ENCODE measurements around the gene SRMS. TPM values are rescaled to one million over a fixed set of nuclear protein-coding genes. Genes with fewer than 3 reads are reported as not detected.
A peak's percentile ranks its signal among the peaks of the same experiment; 100 is the strongest.

Gene SRMS
- total and polyA plus RNA-seq, 11 donors: not detected

GRCh38 chr20:63520934-63521601 lies 26.5 kb downstream of the SRMS start:
- TF ChIP-seq POLR2A (IDR thresholded peaks at IDR 0.05): no peak
- TF ChIP-seq CTCF (IDR thresholded peaks at IDR 0.05): peak in 4 of 12 donors; percentile 8 to 39 (median 24)
- DNase-seq: peak; percentile 52 to 83 (median 72)
- Histone ChIP-seq H3K9me3 (peaks cover 0 to 9% (median 0%) of the 10 kb centered on the region in 12 donors), H3K4me1 (peaks cover 0 to 35% (median 22%) of the 10 kb centered on the region in 12 donors), H3K4me3 (peak overlapping the region; percentile 73 to 98 (median 88)), H3K36me3 (peaks cover 0 to 21% (median 2%) of the 10 kb centered on the region in 9 donors), H3K27me3 (no peaks in the 10 kb centered on the region), H3K27ac (peak overlapping the region; percentile 89 to 99 (median 97))
- peak in 3 of 4 donors; percentile 34 to 68 (median 66) for ATAC-seq
- intact Hi-C loops (cut with DNase I): loop anchor here in 6 of 10 donors (1.0 to 10.0 kb wide), 5 partner anchors 24 to 79 kb away; no protein-coding TSS in a partner anchor
- 1 to 7% (median 2%) methylated on average over 26 to 68 of the region's 68 CpGs for WGBS, 4 donors

GRCh38 chr20:63520504-63520933 lies 27.0 kb downstream of the SRMS start, which contains the start of gene PPDPF:
Gene PPDPF (plus strand): TSS chr20:63520765. CDS start chr20:63521309, 544 bp downstream.
- no peak for TF ChIP-seq CTCF (IDR thresholded peaks at IDR 0.05)
- TF ChIP-seq POLR2A (IDR thresholded peaks at IDR 0.05): peak in 1 of 2 donors; percentile 91
- peak; percentile 70 to 91 (median 87) for ATAC-seq

GRCh38 chr20:63519668-63520503 lies 27.7 kb downstream of the SRMS start:
- Histone ChIP-seq H3K9me3 (peaks cover 0 to 9% (median 0%) of the 10 kb centered on the region in 12 donors), H3K27ac (peak overlapping the region; percentile 89 to 99 (median 97)), H3K36me3 (peaks cover 0 to 21% (median 2%) of the 10 kb centered on the region in 9 donors), H3K4me3 (peak overlapping the region; percentile 73 to 98 (median 88)), H3K27me3 (no peaks in the 10 kb centered on the region), H3K4me1 (peaks cover 0 to 35% (median 22%) of the 10 kb centered on the region in 12 donors)
- ATAC-seq (peak; percentile 20 to 67 (median 57)), DNase-seq (peak in 4 of 5 donors; percentile 75 to 86 (median 78))
- 1 to 2% (median 1%) methylated on average over 27 to 72 of the region's 72 CpGs for WGBS, 4 donors
- TF ChIP-seq CTCF (IDR thresholded peaks at IDR 0.05) (peak in 11 of 12 donors; percentile 0 to 67 (median 44)), POLR2A (IDR thresholded peaks at IDR 0.05) (no peak)
- intact Hi-C loops (cut with DNase I): loop anchor here in 6 of 10 donors (1.0 to 10.0 kb wide), 4 partner anchors 23 to 78 kb away; no protein-coding TSS in a partner anchor

More at GRCh38 chr20:63520504-63520933, 27.0 kb downstream of the SRMS start, which contains the start of gene PPDPF:
- Histone ChIP-seq H3K27ac (peak within 1 kb of the TSS; percentile 89 to 99 (median 97)), H3K9me3 (peaks cover 0 to 9% (median 0%) of the 10 kb centered on the region in 12 donors), H3K4me3 (peak within 1 kb of the TSS; percentile 73 to 98 (median 88)), H3K36me3 (peaks cover 0 to 21% (median 2%) of the 10 kb centered on the region in 9 donors), H3K4me1 (peaks cover 0 to 35% (median 22%) of the 10 kb centered on the region in 12 donors), H3K27me3 (no peaks in the 10 kb centered on the region)
- WGBS, 4 donors: 0 to 1% (median 0%) methylated on average over 24 to 64 of the region's 64 CpGs
- DNase-seq: peak; percentile 83 to 94 (median 89)
- intact Hi-C loops (cut with DNase I): loop anchor here in 5 of 10 donors (1.0 to 10.0 kb wide), 4 partner anchors 24 to 78 kb away; no protein-coding TSS in a partner anchor

Measured in heart left ventricle (tissue), 16 donors.